K562 (cell line): Measurements from ENCODE around the gene CDPF1. TPM values are rescaled to one million over a fixed set of nuclear protein-coding genes. Genes with fewer than 3 reads are reported as not detected.

Experiments
- ATAC-seq: fragments of 200-7000 bp; cut with Tn5 transposase; 3 replicates; pipeline ENCODE4 v1.9.1; 2020; ENCODE audit warnings: moderate library complexity
- BruUV-seq: library from RNA; stranded (reverse); fragments of 400-500 nt; replicated peaks from 2 replicates; lab custom pipeline; 2021; lab: Mats Ljungman, UMichigan
- CTCF ChIA-PET: fragments of 300-600 bp; formaldehyde crosslinking; extraction: SDS; loops from one replicate; lab custom pipeline; 2021; ENCODE audit warnings: low intra/inter-chr PET ratio; lab: Yijun Ruan, JAX
- POLR2A ChIA-PET: fragments of 300-600, 350-650 bp; sonication (Branson Sonifier 250); formaldehyde crosslinking; extraction: SDS; loops from one replicate; lab custom pipeline; 2021; ENCODE audit warnings: antibody characterized with exemption, inconsistent platforms; lab: Yijun Ruan, JAX
- DNase-seq, 4 experiments: peaks; one replicate each; pipeline versions ENCODE4 v3.0.0 to v3.0.0-alpha.2; 2011 to 2018; ENCODE audit warnings: low spot score in 3 of 4, mixed read lengths in 3 of 4; ENCODE audit errors: extremely low read depth in 1 of 4
- FAIRE-seq: peaks from 2 replicates; lab custom pipeline; 2011; peaks lifted over from hg19 to GRCh38; lab: Jason Lieb, UNC
- H2AFZ ChIP-seq: 2 replicates; pipeline ENCODE4 v1.6.0; 2011; ENCODE audit warnings: low read depth, low read length, control low read depth, inconsistent platforms
- H3K27ac ChIP-seq: fragments of 200-600 bp; 3 replicates; pipeline ENCODE4 v1.8.0; 2011; ENCODE audit warnings: low read depth, mild to moderate bottlenecking, control low read depth, inconsistent platforms, low read length, moderate library complexity, mixed read lengths; ENCODE audit errors: extremely low read depth
- H3K27me3 ChIP-seq, 2 experiments: fragments of 300-600 bp in 1 of 2; 2 replicates in 1 of 2; 3 replicates in 1 of 2; pipeline versions ENCODE4 v1.6.0 to v1.8.0; 2011; ENCODE audit warnings: inconsistent platforms in 2 of 2, low read length in 2 of 2, mild to moderate bottlenecking in 1 of 2, mixed read lengths in 1 of 2, moderate library complexity in 1 of 2; ENCODE audit not compliant: control insufficient read depth in 2 of 2, insufficient read depth in 2 of 2
- H3K36me3 ChIP-seq: fragments of 300-600 bp; 3 replicates; pipeline ENCODE4 v1.8.0; 2011; ENCODE audit warnings: mild to moderate bottlenecking, low read length, inconsistent platforms; ENCODE audit not compliant: control insufficient read depth, insufficient read depth
- H3K4me1 ChIP-seq, 2 experiments: fragments of 200-600 bp in 1 of 2; replicated peaks in 1 of 2; 2 replicates in 1 of 2; 3 replicates in 1 of 2; pipeline versions ENCODE4 v1.5.1 to v1.8.0; 2011; ENCODE audit warnings: inconsistent platforms in 2 of 2, low read length in 2 of 2, mild to moderate bottlenecking in 1 of 2, mixed read lengths in 1 of 2, moderate library complexity in 1 of 2; ENCODE audit not compliant: control insufficient read depth in 2 of 2, insufficient read depth in 2 of 2
- H3K4me2 ChIP-seq: 2 replicates; pipeline ENCODE4 v1.6.1; 2011; ENCODE audit warnings: low read length, control low read depth, inconsistent platforms, mixed read lengths; ENCODE audit not compliant: insufficient read depth
- H3K4me3 ChIP-seq: fragments of 200-600 bp; sonication (generic), shearing (Covaris generic); 2 replicates; pipeline ENCODE4 v1.5.1; 2016; ENCODE audit warnings: control low read depth, inconsistent platforms
- H3K79me2 ChIP-seq: fragments of 200-600 bp; 3 replicates; pipeline ENCODE4 v1.8.0; 2011; ENCODE audit warnings: low read length, inconsistent platforms; ENCODE audit not compliant: control insufficient read depth, insufficient read depth
- H3K9ac ChIP-seq, 2 experiments: 2 replicates each; pipeline versions ENCODE4 v1.6.0 to v1.6.1; 2011; ENCODE audit warnings: low read depth in 2 of 2, low read length in 2 of 2, control low read depth in 1 of 2, inconsistent platforms in 1 of 2, mild to moderate bottlenecking in 1 of 2, mixed read lengths in 1 of 2; ENCODE audit not compliant: insufficient read depth in 1 of 2
- H3K9me1 ChIP-seq: one replicate; pipeline ENCODE4 v1.6.0; 2011; ENCODE audit warnings: inconsistent platforms, mild to moderate bottlenecking, low read length, moderate library complexity; ENCODE audit not compliant: control insufficient read depth, insufficient read depth
- H3K9me3 ChIP-seq: replicated peaks from 2 replicates; pipeline ENCODE4 v1.5.1; 2011; ENCODE audit warnings: low read depth, low read length, inconsistent platforms; ENCODE audit not compliant: control insufficient read depth, insufficient read depth
- H4K20me1 ChIP-seq: replicated peaks from 2 replicates; pipeline ENCODE4 v1.6.1; 2011; ENCODE audit warnings: low read length, inconsistent platforms, mixed read lengths; ENCODE audit not compliant: control insufficient read depth, insufficient read depth
- KAT2B ChIP-seq: IDR thresholded peaks from one replicate; pipeline ENCODE4 v1.6.1; 2012; ENCODE audit warnings: low read depth, mild to moderate bottlenecking, control low read depth, inconsistent platforms, low read length, moderate library complexity
- MEF2D ChIP-seq: conservative IDR thresholded peaks from 2 replicates; pipeline ENCODE4 v1.6.1; 2016; ENCODE audit warnings: low read depth, missing genetic modification characterization, missing compliant biosample characterization
- NBN ChIP-seq: fragments of 450-650 bp; IDR thresholded peaks from 2 replicates; pipeline ENCODE4 v1.6.1; 2016; ENCODE audit warnings: low read depth, mild to moderate bottlenecking
- NR2C1 ChIP-seq, 2 experiments: fragments of 450-650 bp; IDR thresholded peaks; 2 replicates each; pipeline ENCODE4 v1.6.1; 2017; ENCODE audit warnings: mild to moderate bottlenecking in 2 of 2, antibody characterized with exemption in 1 of 2, inconsistent platforms in 1 of 2, missing compliant biosample characterization in 1 of 2, missing genetic modification characterization in 1 of 2
- POLR2G ChIP-seq: fragments of 200-400 bp; formaldehyde crosslinking; IDR thresholded peaks from 2 replicates; pipeline ENCODE4 v1.6.1; 2017; ENCODE audit warnings: low read depth, mild to moderate bottlenecking, antibody characterized with exemption, low read length, moderate library complexity
- POLR3G ChIP-seq: IDR thresholded peaks from 2 replicates; pipeline ENCODE4 v1.6.1; 2011; ENCODE audit not compliant: insufficient read length, insufficient replicate concordance; ENCODE audit errors: extremely low read depth
- RFX1 ChIP-seq: fragments of 450-650 bp; IDR thresholded peaks from 2 replicates; pipeline ENCODE4 v1.6.1; 2016; ENCODE audit warnings: mild to moderate bottlenecking, moderate library complexity
- SREBF2 ChIP-seq: sonication (generic); formaldehyde crosslinking; IDR thresholded peaks from 2 replicates; pipeline ENCODE4 v1.4.0; 2020; ENCODE audit warnings: mild to moderate bottlenecking, missing genetic modification reagents
- STAT5B ChIP-seq: fragments of 250-450 bp; sonication (Bioruptor Pico); IDR thresholded peaks from 2 replicates; pipeline ENCODE4 v1.8.0; 2021; ENCODE audit warnings: mild to moderate bottlenecking, inconsistent platforms
- TFE3 ChIP-seq: fragments of 450-650 bp; formaldehyde crosslinking; IDR thresholded peaks from 2 replicates; pipeline ENCODE4 v1.4.0; 2020; ENCODE audit warnings: mild to moderate bottlenecking, mixed read lengths
- THRB ChIP-seq: fragments of 450-650 bp; formaldehyde crosslinking; conservative IDR thresholded peaks from 2 replicates; pipeline ENCODE4 v1.4.0; 2022; ENCODE audit warnings: mild to moderate bottlenecking, missing genetic modification characterization
- ZNF274 ChIP-seq: IDR thresholded peaks from 2 replicates; pipeline ENCODE4 v1.6.1; 2011; ENCODE audit warnings: low read depth, mild to moderate bottlenecking, low read length, moderate library complexity, borderline replicate concordance
- ZNF586 ChIP-seq: fragments of 450-650 bp; formaldehyde crosslinking; conservative IDR thresholded peaks from 2 replicates; pipeline ENCODE4 v1.4.0; 2020; ENCODE audit warnings: mild to moderate bottlenecking, moderate library complexity
- ZNF699 ChIP-seq: fragments of 250-450 bp; sonication (Bioruptor Pico); IDR thresholded peaks from 2 replicates; pipeline ENCODE4 v1.8.0; 2021; ENCODE audit warnings: mild to moderate bottlenecking, moderate library complexity; ENCODE audit not compliant: insufficient replicate concordance
- ZNF780A ChIP-seq: fragments of 250-450 bp; sonication (Bioruptor Pico); IDR thresholded peaks from 2 replicates; pipeline ENCODE4 v1.5.0; 2021; ENCODE audit warnings: mild to moderate bottlenecking
- WGBS: fragments of 100-300 bp; shearing (Covaris generic); methylation state at CpG from one replicate; pipeline ENCODE4 v1.1.6; 2016; ENCODE audit warnings: low coverage, mixed read lengths; ENCODE audit not compliant: insufficient coverage; ENCODE audit errors: missing lambda C conversion rate; 5-methylcytosine and 5-hydroxymethylcytosine counted together
- in situ Hi-C: fragments of 300-500 bp; cut with MboI; formaldehyde crosslinking; loops from 4 replicates; pipeline ENCODE4 v1.15.0; 2018; ENCODE audit warnings: inconsistent platforms, mixed read lengths
- intact Hi-C: fragments of 100-400 bp; cut with micrococcal nuclease; formaldehyde crosslinking; loops from 2 replicates; pipeline ENCODE4 v1.14.2; 2022
- polyA plus RNA-seq, 8 experiments: library from polyadenylated mRNA; depleted of rRNA in 4 of 8; stranded (reverse) in 5 of 8; unstranded in 3 of 8; fragments of >200 nt; fragmentation: Nextera tagmentation in 2 of 8; fragmentation: Illumina TruSeq in 1 of 8; extraction: Ambion mirVana in 2 of 8; extraction: Trizol in 1 of 8; gene quantifications; 2 replicates each; pipeline versions ENCODE4 v1.2.1 to v1.2.3, GENCODE V29; 2011 to 2014; ENCODE audit warnings: inconsistent platforms in 1 of 8, missing spikeins in 1 of 8
- total RNA-seq, 7 experiments: library from RNA; depleted of rRNA in 6 of 7; stranded (reverse); fragments of >200 nt in 6 of 7; fragmentation: Illumina TruSeq in 2 of 7; extraction: Trizol in 2 of 7; gene quantifications; 2 replicates each; pipeline versions ENCODE4 v1.2.1 to v1.2.3, GENCODE V29; 2011 to 2021; ENCODE audit warnings: low replicate concordance in 1 of 7

CDPF1 gene
- total and polyA plus RNA-seq, 9 of the 15 experiments (the other 6 are each of a cell fraction or from before 2014, with no cell fraction given), result 0.84 to 19.5 (median 9.1) TPM

- in situ Hi-C loops, result no loop called here
- Histone ChIP-seq H4K20me1 (no peaks in the 10 kb centered on the region), H3K27ac (no peak overlapping the region)
- TF ChIP-seq ZNF780A (CRISPR knock-in tag), result no peak
- TF ChIP-seq MEF2D (tag), result no peak
- no peak for TF ChIP-seq POLR2G
- no peak for TF ChIP-seq ZNF274
- TF ChIP-seq THRB (CRISPR knock-in tag), result no peak
- no peak for TF ChIP-seq KAT2B
- TF ChIP-seq ZNF586 (CRISPR knock-in tag), result no peak
- TF ChIP-seq RFX1, result no peak
- no peak for TF ChIP-seq NR2C1 (IDR thresholded peaks at IDR 0.05)
- TF ChIP-seq NR2C1 (tag; IDR thresholded peaks at IDR 0.05), result no peak
- TF ChIP-seq SREBF2 (CRISPR knock-in tag), result no peak
- no peak for TF ChIP-seq POLR3G
- TF ChIP-seq ZNF699 (CRISPR knock-in tag), result no peak
- TF ChIP-seq NBN, result no peak
- TF ChIP-seq STAT5B (CRISPR knock-in tag), result no peak
- no peak for TF ChIP-seq TFE3
- TF ChIP-seq, all 486 proteins: peak for 0
- H3K79me2 ChIP-seq, result no peaks in the 10 kb centered on the region
- ATAC-seq (no peak), DNase-seq (no peak), FAIRE-seq (no peak)
- intact Hi-C loops, result no loop called here
- 80% methylated on average over 2 of the region's 7 CpGs for WGBS
- H3K4me2 ChIP-seq, result no peak overlapping the region
- ChIA-PET POLR2A (no interaction called here), CTCF (no interaction called here)
- H3K4me3 ChIP-seq, result no peak overlapping the region
- H3K27me3 ChIP-seq, result no peaks in the 10 kb centered on the region
- H3K9ac ChIP-seq, result no peak overlapping the region
- H2AFZ ChIP-seq, result no peak overlapping the region
- BruUV-seq, result no TSS peak
- H3K9me3 ChIP-seq, result no peaks in the 10 kb centered on the region
- H3K4me1 ChIP-seq, result no peaks in the 10 kb centered on the region; a peak in 1 of 5 replicates
- no peaks in the 10 kb centered on the region for H3K9me1 ChIP-seq
- no peaks in the 10 kb centered on the region for H3K36me3 ChIP-seq
Observed at GRCh38 chr22:46203601-46203980, 46.5 kb downstream of the CDPF1 start.
